K562 (cell line): ENCODE measurements around the gene GALNT7. TPM values are rescaled to one million over a fixed set of nuclear protein-coding genes. Genes with fewer than 3 reads are reported as not detected.
A peak's percentile ranks its signal among the peaks of the same experiment; 100 is the strongest.

ENCODE experiments used
- ARID1B ChIP-seq: fragments of 450-650 bp; IDR thresholded peaks from 2 replicates; pipeline ENCODE4 v1.6.1; 2016; ENCODE audit warnings: antibody characterized with exemption, mild to moderate bottlenecking, inconsistent platforms
- CREB3L1 ChIP-seq: fragments of 450-650 bp; IDR thresholded peaks from 2 replicates; pipeline ENCODE4 v1.6.1; 2014; ENCODE audit warnings: low read depth, mild to moderate bottlenecking, moderate library complexity, borderline replicate concordance
- E2F8 ChIP-seq: fragments of 450-650 bp; IDR thresholded peaks from 2 replicates; pipeline ENCODE4 v1.7.1; 2018; ENCODE audit warnings: mild to moderate bottlenecking, low read depth; ENCODE audit not compliant: partially characterized antibody
- MLLT1 ChIP-seq, 2 experiments: fragments of 450-650 bp; IDR thresholded peaks; 2 replicates each; pipeline ENCODE4 v1.6.1; 2016
- THRB ChIP-seq: fragments of 450-650 bp; formaldehyde crosslinking; conservative IDR thresholded peaks from 2 replicates; pipeline ENCODE4 v1.4.0; 2022; ENCODE audit warnings: mild to moderate bottlenecking, missing genetic modification characterization
- USF1 ChIP-seq: sonication (generic); formaldehyde crosslinking; IDR thresholded peaks from 2 replicates; pipeline ENCODE4 v1.9.0; 2022; ENCODE audit warnings: mild to moderate bottlenecking, missing genetic modification reagents
- ZMIZ1 ChIP-seq, 2 experiments: fragments of 150-350 bp in 1 of 2; IDR thresholded peaks; 2 replicates each; pipeline ENCODE4 v1.6.1; 2012 to 2016; ENCODE audit warnings: low read depth in 2 of 2, low read length in 2 of 2, mild to moderate bottlenecking in 1 of 2, moderate library complexity in 1 of 2
- ZNF518B ChIP-seq: fragments of 250-450 bp; sonication (Bioruptor Pico); IDR thresholded peaks from 2 replicates; pipeline ENCODE4 v1.5.0; 2021; ENCODE audit warnings: mild to moderate bottlenecking, moderate library complexity
- ZSCAN29 ChIP-seq: fragments of 450-650 bp; IDR thresholded peaks from 2 replicates; pipeline ENCODE4 v1.6.1; 2017
- polyA plus RNA-seq, 8 experiments: library from polyadenylated mRNA; depleted of rRNA in 4 of 8; stranded (reverse) in 5 of 8; unstranded in 3 of 8; fragments of >200 nt; fragmentation: Nextera tagmentation in 2 of 8; fragmentation: Illumina TruSeq in 1 of 8; extraction: Ambion mirVana in 2 of 8; extraction: Trizol in 1 of 8; gene quantifications; 2 replicates each; pipeline versions ENCODE4 v1.2.1 to v1.2.3, GENCODE V29; 2011 to 2014; ENCODE audit warnings: inconsistent platforms in 1 of 8, missing spikeins in 1 of 8
- total RNA-seq, 7 experiments: library from RNA; depleted of rRNA in 6 of 7; stranded (reverse); fragments of >200 nt in 6 of 7; fragmentation: Illumina TruSeq in 2 of 7; extraction: Trizol in 2 of 7; gene quantifications; 2 replicates each; pipeline versions ENCODE4 v1.2.1 to v1.2.3, GENCODE V29; 2011 to 2021; ENCODE audit warnings: low replicate concordance in 1 of 7

Gene GALNT7
- total and polyA plus RNA-seq, 9 of the 15 experiments (the other 6 are each of a cell fraction or from before 2014, with no cell fraction given): 16.7 to 38.7 (median 31.1) TPM

- TF ChIP-seq ZNF518B (CRISPR knock-in tag): no peak
- no peak for TF ChIP-seq USF1 (CRISPR knock-in tag)
- TF ChIP-seq ZSCAN29: 0 out of 2 replicates have a peak, but pooled peaks have one; percentile 40
- TF ChIP-seq ARID1B: peak; percentile 54; the same call in 1 of the 2 replicates
- peak; percentile 80; a peak in 3 of 4 replicates for TF ChIP-seq MLLT1 (IDR thresholded peaks at IDR 0.05)
- 0 out of 2 replicates have a peak, but pooled peaks have one; percentile 39 for TF ChIP-seq CREB3L1
- 0 out of 2 replicates have a peak, but pooled peaks have one; percentile 23 for TF ChIP-seq THRB (CRISPR knock-in tag)
- TF ChIP-seq E2F8: no peak
- TF ChIP-seq ZMIZ1 (IDR thresholded peaks at IDR 0.05; ENCODE audit: low read depth in 2 of 2, low read length in 2 of 2): peak in 1 of 2 experiments; percentile 8; a peak in 1 of 4 replicates
These were observed at the start of gene GALNT7 (continued) for GRCh38 chr4:173168396-173169177.
